Coronary artery (tissue), 2 donors: ENCODE data around the gene DNAAF8.
"Not testable (repeated sequence)": the region's sequence is repeated elsewhere in the genome, so short reads cannot be mapped to it uniquely, and the experiment has no call there.

Experiments
- DNase-seq: peaks from one replicate; pipeline ENCODE4 v3.0.0-alpha.2; 2017; ENCODE audit warnings: low spot score
- H3K27ac ChIP-seq, 2 donors: fragments of 200-600 bp; sonication (generic); one replicate each; pipeline ENCODE4 v1.5.1; 2016 to 2019
- H3K4me3 ChIP-seq: fragments of 200-600 bp; sonication (generic); 2 replicates; pipeline ENCODE4 v1.5.1; 2016; ENCODE audit warnings: mild to moderate bottlenecking, moderate library complexity
- CTCF ChIP-seq: fragments of 200-600 bp; sonication (generic); IDR thresholded peaks from one replicate; pipeline ENCODE4 v1.5.1; 2019; ENCODE audit warnings: antibody characterized with exemption

Gene DNAAF8

GRCh38 chr16:4783951-4784336 lies 49.6 kb downstream of the DNAAF8 start:
- TF ChIP-seq CTCF: no peak
- no peak for DNase-seq
- H3K27ac ChIP-seq: no peak overlapping the region
- H3K4me3 ChIP-seq: no peak overlapping the region

- not testable (repeated sequence) for DNase-seq, H3K27ac ChIP-seq, H3K4me3 ChIP-seq
Observed at GRCh38 chr16:4784444-4784987, 50.2 kb downstream of the DNAAF8 start.

- no peak for TF ChIP-seq CTCF
- H3K27ac ChIP-seq: no peak overlapping the region
- no peak for DNase-seq
- no peak overlapping the region for H3K4me3 ChIP-seq
Observed at GRCh38 chr16:4785758-4786433, 51.6 kb downstream of the DNAAF8 start.

GRCh38 chr16:4787068-4787467 lies 52.7 kb downstream of the DNAAF8 start:
- no peak for DNase-seq
- Histone ChIP-seq H3K27ac (no peak overlapping the region), H3K4me3 (no peak overlapping the region)
- TF ChIP-seq CTCF: no peak

GRCh38 chr16:4787627-4788482 lies 53.5 kb downstream of the DNAAF8 start, which contains the start of gene SEPTIN12:
TSS of gene SEPTIN12 (minus strand) at chr16:4788345. CDS start at chr16:4787645, 700 bp downstream.
- H3K27ac ChIP-seq: no peak within 1 kb of the TSS

GRCh38 chr16:4788489-4788889 lies 54.2 kb downstream of the DNAAF8 start:
- Histone ChIP-seq H3K27ac (no peak overlapping the region), H3K4me3 (no peak overlapping the region)
- no peak for TF ChIP-seq CTCF
- DNase-seq: no peak

More at GRCh38 chr16:4787627-4788482, 53.5 kb downstream of the DNAAF8 start, which contains the start of gene SEPTIN12:
- TF ChIP-seq CTCF: no peak
- H3K4me3 ChIP-seq: no peak within 1 kb of the TSS
- DNase-seq: no peak

- no peak for TF ChIP-seq CTCF
- no peak for DNase-seq
- Histone ChIP-seq H3K4me3 (no peak overlapping the region), H3K27ac (no peak overlapping the region)
Observed at GRCh38 chr16:4788910-4789309, 54.6 kb downstream of the DNAAF8 start.
